ENCODE results near the gene NFIB. TPM values are rescaled to one million over a fixed set of nuclear protein-coding genes. Genes with fewer than 3 reads are reported as not detected.

The NFIB gene
- total and polyA plus RNA-seq, 2 of the 4 experiments (the other 2 are of a cell fraction) = 1.4 to 2.0 TPM

GRCh38 chr9:14228602-14229001 is 85.3 kb downstream of the NFIB start:
- Histone ChIP-seq H2BK15ac (ENCODE audit: low read depth, low read length) (no peak overlapping the region), H3K4me1 (ENCODE audit: control insufficient read depth, insufficient read depth, low read length) (no peaks in the 10 kb centered on the region), H4K91ac (ENCODE audit: insufficient read depth, low read depth, low read length) (no peak overlapping the region), H3K79me1 (ENCODE audit: low read depth in 1 of 2, low read length in 2 of 2) (no peaks in the 10 kb centered on the region), H3K4ac (ENCODE audit: low read depth, low read length) (no peak overlapping the region), H3K23ac (ENCODE audit: low read depth, low read length) (no peak overlapping the region), H3K36me3 (ENCODE audit: control insufficient read depth, insufficient read depth, low read length) (no peaks in the 10 kb centered on the region), H3K9ac (ENCODE audit: low read depth, low read length) (no peak overlapping the region), H3K9me3 (ENCODE audit: control insufficient read depth, insufficient read depth, low read length) (no peaks in the 10 kb centered on the region), H4K5ac (ENCODE audit: low read depth, low read length) (no peak overlapping the region), H2AK5ac (ENCODE audit: low read depth, low read length) (no peak overlapping the region), H3K27me3 (ENCODE audit: control insufficient read depth, insufficient read depth, low read length) (no peaks in the 10 kb centered on the region), H2BK20ac (ENCODE audit: low read depth, low read length) (no peak overlapping the region), H2AK9ac (replicated peaks; ENCODE audit: low read depth, low read length, poor library complexity) (no peak overlapping the region), H3K4me3 (ENCODE audit: insufficient read depth, low read depth, low read length) (no peak overlapping the region), H3K18ac (ENCODE audit: low read depth, low read length) (no peak overlapping the region), H3K56ac (ENCODE audit: extremely low read depth, insufficient read depth, low read length) (no peak overlapping the region), H2AFZ (replicated peaks; ENCODE audit: low read length, poor library complexity) (no peak overlapping the region), H3K9me1 (ENCODE audit: insufficient read depth, low read length) (no peaks in the 10 kb centered on the region), H2BK120ac (ENCODE audit: low read depth, low read length) (no peak overlapping the region), H3K4me2 (ENCODE audit: low read depth, low read length) (no peak overlapping the region), H4K8ac (ENCODE audit: low read depth in 2 of 2, low read length in 2 of 2) (no peak overlapping the region), H3K14ac (replicated peaks; ENCODE audit: low read depth, low read length) (no peak overlapping the region), H4K20me1 (ENCODE audit: insufficient read depth, low read length) (no peaks in the 10 kb centered on the region), H3K27ac (ENCODE audit: insufficient read depth, low read length) (no peak overlapping the region), H2BK5ac (ENCODE audit: low read depth, low read length, poor library complexity, severe bottlenecking) (no peak overlapping the region)
- POLR2A ChIA-PET (ENCODE audit: unreplicated experiment) = no interaction called here
- in situ Hi-C loops (cut with MboI; ENCODE audit: low sequenced_read_pairs) = no loop called here
- DNase-seq (no peak), ATAC-seq (ENCODE audit: low read depth) (no peak)
- intact Hi-C loops (cut with micrococcal nuclease) = no loop called here
- CTCF ChIA-PET = no interaction called here
- dilution Hi-C loops (cut with HindIII; ENCODE audit: low sequenced_read_pairs, unreplicated experiment) = no loop called here
- BruUV-seq (replicated peaks) = no TSS peak
- no CpG with 5 or more reads among the region's 1 CpG for WGBS, 2 experiments (ENCODE audit: extremely low coverage in 2 of 2, insufficient read length in 1 of 2)
- TF ChIP-seq NFE2L2 (IDR thresholded peaks at IDR 0.05; ENCODE audit: low read depth, low read length) (no peak), BHLHE40 (IDR thresholded peaks at IDR 0.05; ENCODE audit: low read depth, low read length) (no peak), USF2 (IDR thresholded peaks at IDR 0.05; ENCODE audit: low read depth, low read length) (no peak), CEBPB (IDR thresholded peaks at IDR 0.05; ENCODE audit: low read depth, low read length) (no peak), POLR2A (IDR thresholded peaks at IDR 0.05; ENCODE audit: low read depth, low read length) (no peak), MAZ (IDR thresholded peaks at IDR 0.05; ENCODE audit: borderline replicate concordance, low read depth, low read length) (no peak), SMC3 (IDR thresholded peaks at IDR 0.05; ENCODE audit: low read depth, low read length) (no peak), MXI1 (IDR thresholded peaks at IDR 0.05; ENCODE audit: borderline replicate concordance, low read depth, low read length) (no peak), RFX5 (IDR thresholded peaks at IDR 0.05; ENCODE audit: low read depth, low read length) (no peak), ELK1 (IDR thresholded peaks at IDR 0.05; ENCODE audit: borderline replicate concordance, low read depth, low read length) (no peak), CTCF (conservative IDR thresholded peaks at IDR 0.05; ENCODE audit: low read depth, low read length) (no peak), RAD21 (IDR thresholded peaks at IDR 0.05; ENCODE audit: low read length) (no peak), FOS (IDR thresholded peaks at IDR 0.05; ENCODE audit: low read depth, low read length) (no peak), MAFK (IDR thresholded peaks at IDR 0.05; ENCODE audit: low read depth, low read length) (no peak), RCOR1 (IDR thresholded peaks at IDR 0.05; ENCODE audit: insufficient replicate concordance, low read length) (no peak), CHD1 (IDR thresholded peaks at IDR 0.05; ENCODE audit: low read depth, low read length) (no peak)
